Left kidney (tissue), 2 donors: ENCODE results near the gene USE1. TPM values are rescaled to one million over a fixed set of nuclear protein-coding genes. Genes with fewer than 3 reads are reported as not detected.

Experiments used
- DNase-seq: peaks from one replicate; pipeline ENCODE4 v3.0.0-alpha.2; 2013
- polyA plus RNA-seq: library from polyadenylated mRNA; unstranded; fragments of 120-200 nt; gene quantifications from one replicate; pipeline ENCODE4 v1.2.1, GENCODE V29; 2013; ENCODE audit not compliant: insufficient read length

The USE1 gene
- polyA plus RNA-seq, 1 donor: 25.1 TPM

DNA sequence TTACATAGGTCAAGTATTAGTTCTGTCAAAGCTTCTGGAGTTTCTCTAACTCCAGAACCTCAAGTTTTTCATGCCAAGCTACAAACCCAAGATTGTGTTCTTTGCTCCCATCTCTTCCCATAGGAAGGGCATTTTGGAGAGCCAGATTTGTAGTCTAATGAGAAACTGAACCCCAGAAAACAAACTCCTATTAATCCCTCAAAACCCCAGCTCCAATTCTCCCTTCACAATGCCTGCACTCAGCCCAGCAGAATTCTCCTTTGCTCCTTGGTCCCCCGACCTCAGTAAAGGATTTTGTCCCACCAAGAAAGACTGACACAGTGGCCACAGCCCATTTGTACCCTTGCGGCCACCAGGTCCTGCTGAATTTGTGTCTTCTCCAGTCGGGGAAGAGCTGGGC, 41.0 kb downstream of the USE1 start:
- no peak for DNase-seq

- DNase-seq: no peak
These were observed 44.1 kb downstream of the USE1 start for GRCh38 chr19:17259118-17259780.

DNA sequence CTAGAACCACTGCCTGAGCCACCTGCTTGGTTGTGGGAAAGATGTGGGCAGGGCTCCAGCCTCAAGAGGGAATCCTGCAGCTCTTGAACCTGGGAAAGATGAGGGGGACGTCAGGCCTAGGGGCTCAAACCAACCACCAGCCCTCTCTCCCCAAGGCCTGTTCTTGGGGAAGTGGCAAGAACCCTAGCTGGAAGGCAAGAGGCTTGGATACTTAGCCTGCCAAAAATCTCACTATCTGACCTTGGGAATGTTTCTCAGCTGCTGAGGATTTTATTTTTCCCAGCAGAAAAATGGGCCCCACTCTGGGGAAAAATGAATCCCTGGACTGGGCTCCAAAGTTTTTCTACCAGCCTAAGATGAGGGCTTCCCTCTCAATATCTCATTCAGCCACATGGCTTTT, 44.8 kb downstream of the USE1 start:
- no peak for DNase-seq

DNA sequence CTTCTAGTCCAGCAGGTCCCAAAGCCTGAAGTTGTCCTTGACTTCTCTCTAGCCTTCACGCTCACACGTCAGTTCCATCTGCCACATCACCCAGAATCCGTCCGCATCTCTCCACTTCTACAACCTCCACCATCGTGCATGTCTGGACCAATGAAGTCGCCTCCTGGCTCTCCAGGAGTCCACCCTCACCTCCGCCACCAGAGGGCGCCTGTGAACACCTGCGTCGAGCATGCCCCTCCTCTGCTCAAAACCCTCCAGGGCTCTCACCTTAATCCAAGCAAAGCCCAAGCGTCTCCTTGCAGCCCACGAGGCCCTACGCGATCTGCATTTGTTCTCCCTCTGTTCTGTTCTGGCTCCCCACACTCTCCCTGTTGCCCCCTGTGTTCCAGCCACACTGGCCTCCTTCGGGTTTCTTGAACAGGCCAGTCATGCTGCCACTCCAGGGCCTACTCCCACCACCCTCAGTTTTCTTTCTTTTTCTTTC, 45.7 kb downstream of the USE1 start:
- no peak for DNase-seq

- DNase-seq: no peak
These were observed 47.4 kb downstream of the USE1 start for GRCh38 chr19:17262557-17262956.

DNA sequence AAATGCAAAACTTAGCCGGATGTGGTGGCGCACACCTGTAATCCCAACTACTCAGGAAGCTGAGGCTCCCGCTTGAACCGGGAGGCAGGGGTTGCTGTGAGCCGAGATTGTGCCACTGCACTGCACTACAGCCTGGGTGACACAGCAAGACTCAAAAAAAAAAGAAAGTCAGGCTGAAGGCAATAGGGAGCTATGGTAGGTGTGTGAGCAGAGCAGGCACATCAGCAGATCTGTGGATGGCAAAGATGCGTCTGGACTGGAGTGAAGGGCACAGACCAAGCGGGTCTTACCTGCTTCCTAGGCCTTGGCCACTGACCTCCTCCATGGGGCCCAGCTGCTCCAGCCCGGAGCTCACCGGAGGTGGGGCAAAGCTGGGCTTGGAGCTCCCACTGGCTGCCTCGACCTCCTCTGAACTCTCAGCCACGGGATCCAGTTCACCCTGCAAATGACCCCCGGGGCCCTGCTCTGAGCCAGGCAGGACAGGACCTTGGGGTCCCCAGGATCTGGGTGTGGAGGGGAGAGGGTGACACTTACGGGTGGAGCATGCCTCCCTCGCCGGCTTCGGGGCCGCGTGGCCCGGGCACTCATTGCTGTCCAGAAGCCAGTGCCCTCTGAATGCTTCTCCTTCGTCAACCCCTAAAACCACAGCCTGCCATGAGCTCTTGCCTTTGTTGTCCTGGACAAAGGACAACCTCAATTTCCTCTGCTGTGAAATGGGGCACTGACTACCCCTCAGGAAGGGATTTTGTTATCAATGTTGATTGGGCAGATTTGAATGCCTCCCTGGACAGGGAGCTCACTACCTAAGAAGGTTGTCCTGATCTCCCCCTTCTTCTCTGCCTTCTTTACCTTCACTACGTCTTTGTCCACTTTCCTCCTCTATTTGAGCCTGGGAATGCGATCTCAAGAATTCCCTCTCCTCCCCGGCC, 48.8 kb downstream of the USE1 start:
- no peak for DNase-seq

- DNase-seq: no peak
These were observed 49.5 kb downstream of the USE1 start, which contains the start of gene USHBP1 for GRCh38 chr19:17264641-17264979. Gene USHBP1, minus strand, starts transcription at chr19:17264745. Its CDS starts 446 bp downstream, at chr19:17264299.

GRCh38 chr19:17266026-17266425, 50.9 kb downstream of the USE1 start:
- DNase-seq: no peak

- no peak for DNase-seq
These were observed 51.4 kb downstream of the USE1 start for GRCh38 chr19:17266589-17266974.

- peak; percentile 99 for DNase-seq
These were observed 52.0 kb downstream of the USE1 start, which contains the start of gene BABAM1 for GRCh38 chr19:17266975-17267788. Gene BABAM1, plus strand, starts transcription at chr19:17267443. Its CDS starts 1,364 bp downstream, at chr19:17268807.

GRCh38 chr19:17268754-17269153, 53.6 kb downstream of the USE1 start:
- no peak for DNase-seq

Other genes with a start within 250 kb of the USE1 start
- gene CPAMD8, start 188.5 kb upstream of the USE1 start, polyA plus RNA-seq: 43.5 TPM
- 18.3 TPM for gene HAUS8, start 139.9 kb upstream of the USE1 start, polyA plus RNA-seq
- 64.1 TPM for gene MYO9B, start 139.6 kb upstream of the USE1 start, polyA plus RNA-seq
- 18.4 TPM for gene OCEL1, start 10.9 kb downstream of the USE1 start, polyA plus RNA-seq
- gene NR2F6, start 30.6 kb downstream of the USE1 start, polyA plus RNA-seq: 33.4 TPM
- gene USHBP1, start 49.4 kb downstream of the USE1 start, polyA plus RNA-seq: 5.4 TPM
- gene BABAM1, start 52.1 kb downstream of the USE1 start, polyA plus RNA-seq: 98.8 TPM
- gene ANKLE1, start 66.5 kb downstream of the USE1 start, polyA plus RNA-seq: 1.5 TPM
- gene ABHD8, start 88.1 kb downstream of the USE1 start, polyA plus RNA-seq: 7.2 TPM
- 43.5 TPM for gene MRPL34, start 90.5 kb downstream of the USE1 start, polyA plus RNA-seq
- gene DDA1, start 94.2 kb downstream of the USE1 start, polyA plus RNA-seq: 29.3 TPM
- 13.3 TPM for gene ANO8, start 119.5 kb downstream of the USE1 start, polyA plus RNA-seq
- gene GTPBP3, start 122.2 kb downstream of the USE1 start, polyA plus RNA-seq: 25.1 TPM
- 123 TPM for gene PLVAP, start 162.0 kb downstream of the USE1 start, polyA plus RNA-seq
- gene CCDC194, start 178.8 kb downstream of the USE1 start, polyA plus RNA-seq: 4.5 TPM
- gene BST2, start 190.3 kb downstream of the USE1 start, polyA plus RNA-seq: 104 TPM
- 50.5 TPM for gene MVB12A, start 204.7 kb downstream of the USE1 start, polyA plus RNA-seq
- gene TMEM221, start 233.3 kb downstream of the USE1 start, polyA plus RNA-seq: 2.9 TPM
- 0.35 TPM for gene NXNL1, start 245.6 kb downstream of the USE1 start, polyA plus RNA-seq